ENCODE results near the gene C1QTNF9B. TPM values are rescaled to one million over a fixed set of nuclear protein-coding genes. Genes with fewer than 3 reads are reported as not detected.

Gene C1QTNF9B
- total RNA-seq, 1 donor from 2014 or later = not detected

- H3K36me3 ChIP-seq (ENCODE audit: control insufficient read depth, insufficient read depth, low read length) = no peaks in the 10 kb centered on the region
- no peaks in the 10 kb centered on the region for H3K27me3 ChIP-seq (ENCODE audit: control insufficient read depth, insufficient read depth, low read length)
- no peak for TF ChIP-seq CTCF (IDR thresholded peaks at IDR 0.05; ENCODE audit: insufficient read depth, low read length, severe bottlenecking)
- DNase-seq (ENCODE audit: low read depth) (no peak), FAIRE-seq (no peak)
- H3K4me3 ChIP-seq (ENCODE audit: low read depth, low read length) = no peak overlapping the region
These were observed 47.2 kb downstream of the C1QTNF9B start for GRCh38 chr13:23850134-23850533.

- no peak for TF ChIP-seq CTCF (IDR thresholded peaks at IDR 0.05; ENCODE audit: insufficient read depth, low read length, severe bottlenecking)
- Histone ChIP-seq H3K4me3 (ENCODE audit: low read depth, low read length) (no peak overlapping the region), H3K36me3 (ENCODE audit: control insufficient read depth, insufficient read depth, low read length) (no peaks in the 10 kb centered on the region), H3K27me3 (ENCODE audit: control insufficient read depth, insufficient read depth, low read length) (no peaks in the 10 kb centered on the region)
- FAIRE-seq (no peak), DNase-seq (ENCODE audit: low read depth) (no peak)
These were observed 47.6 kb downstream of the C1QTNF9B start for GRCh38 chr13:23849670-23850069.

- no peaks in the 10 kb centered on the region for H3K36me3 ChIP-seq (ENCODE audit: control insufficient read depth, insufficient read depth, low read length)
- H3K27me3 ChIP-seq (ENCODE audit: control insufficient read depth, insufficient read depth, low read length) = no peaks in the 10 kb centered on the region
- no peak for TF ChIP-seq CTCF (IDR thresholded peaks at IDR 0.05; ENCODE audit: insufficient read depth, low read length, severe bottlenecking)
- FAIRE-seq (no peak), DNase-seq (ENCODE audit: low read depth) (peak; percentile 55)
- no peak overlapping the region for H3K4me3 ChIP-seq (ENCODE audit: low read depth, low read length)
These were observed 48.6 kb downstream of the C1QTNF9B start for GRCh38 chr13:23848646-23849141.

- DNase-seq (ENCODE audit: low read depth) = no peak
- H3K36me3 ChIP-seq (ENCODE audit: control insufficient read depth, insufficient read depth, low read length) = no peaks in the 10 kb centered on the region
- no peak for FAIRE-seq
- no peak for TF ChIP-seq CTCF (IDR thresholded peaks at IDR 0.05; ENCODE audit: insufficient read depth, low read length, severe bottlenecking)
- H3K4me3 ChIP-seq (ENCODE audit: low read depth, low read length) = no peak overlapping the region
- no peaks in the 10 kb centered on the region for H3K27me3 ChIP-seq (ENCODE audit: control insufficient read depth, insufficient read depth, low read length)
These were observed 49.3 kb downstream of the C1QTNF9B start for GRCh38 chr13:23848019-23848418.

- Histone ChIP-seq H3K36me3 (ENCODE audit: control insufficient read depth, insufficient read depth, low read length) (no peaks in the 10 kb centered on the region), H3K4me3 (ENCODE audit: low read depth, low read length) (no peak overlapping the region), H3K27me3 (ENCODE audit: control insufficient read depth, insufficient read depth, low read length) (no peaks in the 10 kb centered on the region)
- no peak for FAIRE-seq
- DNase-seq (ENCODE audit: low read depth) = no peak
- no peak for TF ChIP-seq CTCF (IDR thresholded peaks at IDR 0.05; ENCODE audit: insufficient read depth, low read length, severe bottlenecking)
These were observed 49.8 kb downstream of the C1QTNF9B start for GRCh38 chr13:23847497-23847896.

GRCh38 chr13:23845105-23845725, 52.1 kb downstream of the C1QTNF9B start:
- Histone ChIP-seq H3K4me3 (ENCODE audit: low read depth, low read length) (no peak overlapping the region), H3K27me3 (ENCODE audit: control insufficient read depth, insufficient read depth, low read length) (no peaks in the 10 kb centered on the region), H3K36me3 (ENCODE audit: control insufficient read depth, insufficient read depth, low read length) (no peaks in the 10 kb centered on the region)
- no peak for TF ChIP-seq CTCF (IDR thresholded peaks at IDR 0.05; ENCODE audit: insufficient read depth, low read length, severe bottlenecking)
- DNase-seq (ENCODE audit: low read depth) = no peak
- FAIRE-seq = no peak

Data from bronchial epithelial cell (primary cell).